Amniotic stem cell (primary cell): ENCODE measurements around the gene ANP32E.
"Not testable (repeated sequence)": the region's sequence is repeated elsewhere in the genome, so short reads cannot be mapped to it uniquely, and the experiment has no call there.

Experiments used
- DNase-seq: peaks from one replicate; lab custom pipeline; 2025; lab: John Stamatoyannopoulos, UW

Gene ANP32E

GRCh38 chr1:150212070-150212469 lies 23.8 kb downstream of the ANP32E start:
- no peak for DNase-seq

DNA sequence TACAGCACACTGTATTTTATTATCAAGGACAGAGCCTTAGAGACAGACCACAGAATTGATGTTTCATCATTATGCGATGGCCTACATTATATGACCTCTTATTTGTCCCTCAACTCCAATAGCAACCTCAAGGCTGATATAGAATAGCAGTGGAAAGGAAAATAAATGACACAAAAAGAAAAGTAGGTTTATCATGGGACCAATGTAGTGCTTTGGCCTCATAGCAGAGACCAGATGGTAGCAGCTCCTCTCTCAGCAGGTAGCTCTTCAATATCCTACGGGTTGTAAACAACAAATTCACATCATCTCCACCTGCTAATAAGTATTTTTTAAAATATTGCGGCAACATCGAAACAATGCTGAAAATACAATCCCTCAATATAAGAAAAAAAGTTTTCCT lies 25.2 kb downstream of the ANP32E start:
- no peak for DNase-seq

DNA sequence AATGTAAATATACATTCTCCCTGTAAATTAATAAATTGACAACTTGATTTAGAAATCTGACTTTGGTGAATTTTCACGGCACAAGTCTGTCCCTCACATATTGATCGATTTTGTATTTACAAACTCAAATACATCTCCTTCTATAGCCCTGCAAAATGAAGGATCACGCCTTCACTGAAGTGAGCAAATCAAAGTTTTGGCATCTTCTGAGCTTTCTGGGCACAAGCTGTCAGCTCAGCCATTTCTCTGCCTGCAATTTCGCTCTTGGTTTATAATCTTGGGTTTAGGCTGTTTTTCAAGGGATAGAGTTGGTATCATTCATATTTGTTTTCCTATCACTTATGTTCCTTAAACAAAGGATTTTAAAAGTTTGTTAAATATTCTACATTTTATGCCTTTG lies 25.8 kb downstream of the ANP32E start:
- DNase-seq = no peak

DNA sequence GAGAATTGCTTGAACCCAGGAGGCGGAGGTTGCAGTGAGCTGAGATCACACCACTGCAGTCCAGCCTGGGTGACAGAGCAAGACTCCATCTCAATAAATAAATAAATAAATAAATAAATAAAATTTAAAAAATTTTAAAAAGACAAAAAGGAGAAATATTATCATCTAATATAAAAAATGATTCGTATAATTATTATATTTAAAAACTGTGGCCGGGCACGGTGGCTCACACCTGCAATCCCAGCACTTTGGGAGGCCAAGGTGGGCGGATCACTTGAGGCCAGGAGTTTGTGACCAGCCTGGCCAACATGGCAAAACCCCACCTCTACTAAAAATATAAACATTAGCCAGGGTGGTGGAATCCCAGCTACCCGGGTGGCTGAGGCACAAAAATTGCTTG lies 27.5 kb downstream of the ANP32E start:
- DNase-seq = not testable (repeated sequence)

GRCh38 chr1:150207281-150207971 lies 28.5 kb downstream of the ANP32E start:
- no peak for DNase-seq

- no peak for DNase-seq
Measured at GRCh38 chr1:150196417-150196816, 39.5 kb downstream of the ANP32E start.

GRCh38 chr1:150194381-150195031 lies 41.4 kb downstream of the ANP32E start:
- DNase-seq = peak; percentile 12

GRCh38 chr1:150192012-150192411 lies 43.9 kb downstream of the ANP32E start:
- DNase-seq = peak; percentile 49

DNA sequence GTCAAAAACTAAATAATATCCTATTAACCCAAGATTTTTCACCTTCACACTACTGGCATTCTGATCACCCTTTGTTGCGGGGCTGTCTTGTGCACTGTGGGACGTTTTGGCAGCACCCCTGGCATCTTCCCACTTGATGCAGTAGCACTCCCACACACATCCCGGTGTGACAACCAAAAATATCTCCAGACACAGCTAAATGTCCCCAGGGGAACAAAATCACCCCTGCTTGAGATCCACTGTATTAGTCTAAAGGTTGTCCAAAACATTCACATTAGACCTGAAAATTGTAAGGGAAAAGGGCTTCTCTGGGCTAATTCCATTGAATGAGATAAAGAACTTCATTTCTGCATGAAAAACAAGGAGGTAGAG lies 48.4 kb downstream of the ANP32E start:
- DNase-seq = no peak

DNA sequence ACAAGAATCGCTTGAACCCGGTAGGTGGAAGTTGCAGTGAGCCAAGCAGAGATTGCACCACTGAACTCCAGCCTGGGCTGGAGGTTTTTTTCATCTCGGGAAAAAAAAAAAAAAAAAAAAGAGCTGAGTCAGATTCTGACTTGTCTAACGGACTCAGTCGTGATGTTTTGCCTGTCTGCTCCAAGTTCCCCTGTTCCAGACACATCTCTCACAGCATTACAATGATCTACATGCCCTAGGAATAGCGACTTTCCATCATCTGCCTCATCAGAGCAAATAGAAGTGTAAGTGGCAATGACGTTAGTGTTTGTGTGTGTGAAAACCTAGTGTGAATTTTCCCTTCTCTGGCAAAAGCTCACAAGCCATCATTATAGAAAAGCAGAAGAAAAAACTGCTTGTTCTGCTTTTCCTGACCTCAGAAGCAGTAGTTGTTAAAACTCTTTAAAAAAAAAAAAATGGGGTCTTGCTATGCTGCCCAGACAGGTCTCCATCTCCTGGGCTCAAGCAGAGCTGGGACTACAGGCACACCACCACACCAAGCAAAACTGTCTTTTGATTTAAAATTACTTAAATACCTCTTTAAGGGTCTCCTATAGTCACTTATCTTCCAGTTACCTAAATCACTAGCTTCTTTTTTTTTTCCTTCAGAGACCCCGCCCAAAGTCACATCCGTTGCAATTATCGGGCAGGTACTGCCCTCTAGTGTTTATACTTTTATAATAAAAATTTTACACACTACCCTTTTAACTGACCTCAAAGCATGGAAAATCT lies 48.9 kb downstream of the ANP32E start:
- DNase-seq = peak; percentile 37

DNA sequence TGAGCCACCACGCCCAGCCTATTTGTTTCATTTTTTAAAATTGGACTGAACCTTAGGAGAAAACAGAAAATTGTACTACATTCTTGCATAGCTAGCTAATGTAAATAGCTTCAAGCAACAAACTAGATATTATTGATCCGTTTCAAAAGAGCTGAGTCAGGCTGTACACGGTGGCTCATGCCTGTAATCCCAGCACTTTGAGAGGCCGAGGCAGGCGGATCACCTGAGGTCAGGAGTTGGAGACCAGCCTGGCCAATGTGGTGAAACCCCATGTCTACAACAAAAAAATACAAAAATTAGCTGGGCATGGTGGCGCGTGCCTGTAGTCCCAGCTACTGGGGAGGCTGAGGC lies 49.5 kb downstream of the ANP32E start:
- DNase-seq = not testable (repeated sequence)

DNA sequence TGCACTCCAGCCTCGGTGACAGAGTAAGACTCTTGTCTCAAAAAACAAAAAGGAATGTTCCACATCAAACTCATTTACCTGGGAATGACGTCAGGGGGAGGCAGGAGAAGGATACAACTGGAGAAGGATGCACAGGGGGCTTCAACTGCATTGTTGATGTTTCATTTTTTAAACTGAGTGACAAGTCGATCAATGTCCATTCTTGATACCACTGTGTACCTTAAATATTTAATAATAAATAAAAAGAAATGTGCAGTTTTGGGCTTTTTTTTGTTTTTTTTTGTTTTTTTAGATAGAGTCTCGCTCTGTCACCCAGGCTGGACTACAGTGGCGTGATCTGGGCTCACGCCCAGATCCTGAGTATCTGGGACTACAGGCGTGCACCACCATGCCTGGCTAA lies 50.4 kb downstream of the ANP32E start:
- DNase-seq = no peak

- no peak for DNase-seq
Measured at GRCh38 chr1:150183061-150183460, 52.9 kb downstream of the ANP32E start.

DNA sequence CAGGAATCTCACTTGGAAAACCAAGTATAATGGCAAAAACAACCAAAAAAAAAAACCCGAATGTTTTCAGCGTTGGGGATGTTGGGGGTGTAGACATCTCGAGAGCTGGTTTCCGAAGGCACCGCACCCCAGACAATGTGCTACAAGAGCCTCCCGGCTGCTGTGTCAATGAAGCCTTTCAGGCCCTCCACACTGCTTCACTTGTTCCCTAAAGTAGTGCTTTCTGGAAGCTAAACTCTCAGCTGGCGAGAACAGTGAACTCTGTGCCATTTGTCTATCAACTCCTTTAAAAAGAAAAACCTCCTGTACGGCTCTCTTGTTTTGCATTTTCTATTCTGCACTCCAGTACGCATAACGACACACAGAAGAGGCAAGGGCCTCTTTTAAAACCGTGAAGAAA lies 53.7 kb downstream of the ANP32E start:
- no peak for DNase-seq

GRCh38 chr1:150180474-150180873 lies 55.4 kb downstream of the ANP32E start:
- DNase-seq = no peak

GRCh38 chr1:150179867-150180266 lies 56.0 kb downstream of the ANP32E start:
- no peak for DNase-seq

GRCh38 chr1:150178548-150178947 lies 57.4 kb downstream of the ANP32E start:
- DNase-seq = no peak

GRCh38 chr1:150176593-150176992 lies 59.3 kb downstream of the ANP32E start:
- DNase-seq = no peak

GRCh38 chr1:150173141-150173585 lies 62.7 kb downstream of the ANP32E start:
- DNase-seq = no peak

DNA sequence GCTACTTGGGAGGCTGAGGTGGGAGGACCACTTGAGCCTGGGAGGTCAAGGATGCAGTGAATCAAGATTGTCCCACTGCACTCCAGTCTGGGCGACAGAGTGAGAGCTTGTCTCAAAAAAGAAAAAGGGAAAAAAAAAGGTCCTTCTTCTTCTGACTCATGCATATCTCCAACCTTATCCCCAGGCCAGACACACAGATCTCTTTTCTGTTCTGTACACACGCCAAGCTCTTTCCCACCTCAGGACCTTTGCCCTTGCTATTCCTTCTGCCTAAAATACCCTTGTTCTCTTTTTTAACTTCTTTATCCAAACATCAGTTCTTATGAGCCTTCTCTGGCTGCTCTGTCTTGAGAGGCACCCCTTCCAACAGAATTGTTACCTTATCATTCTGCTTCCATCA lies 64.1 kb downstream of the ANP32E start:
- no peak for DNase-seq

- DNase-seq = peak; percentile 25
Measured at GRCh38 chr1:150168960-150169601, 66.8 kb downstream of the ANP32E start.
